ENCODE data around the gene AKR1C2.
"Not testable (repeated sequence)": the region's sequence is repeated elsewhere in the genome, so short reads cannot be mapped to it uniquely, and the experiment has no call there.

Gene AKR1C2

DNA sequence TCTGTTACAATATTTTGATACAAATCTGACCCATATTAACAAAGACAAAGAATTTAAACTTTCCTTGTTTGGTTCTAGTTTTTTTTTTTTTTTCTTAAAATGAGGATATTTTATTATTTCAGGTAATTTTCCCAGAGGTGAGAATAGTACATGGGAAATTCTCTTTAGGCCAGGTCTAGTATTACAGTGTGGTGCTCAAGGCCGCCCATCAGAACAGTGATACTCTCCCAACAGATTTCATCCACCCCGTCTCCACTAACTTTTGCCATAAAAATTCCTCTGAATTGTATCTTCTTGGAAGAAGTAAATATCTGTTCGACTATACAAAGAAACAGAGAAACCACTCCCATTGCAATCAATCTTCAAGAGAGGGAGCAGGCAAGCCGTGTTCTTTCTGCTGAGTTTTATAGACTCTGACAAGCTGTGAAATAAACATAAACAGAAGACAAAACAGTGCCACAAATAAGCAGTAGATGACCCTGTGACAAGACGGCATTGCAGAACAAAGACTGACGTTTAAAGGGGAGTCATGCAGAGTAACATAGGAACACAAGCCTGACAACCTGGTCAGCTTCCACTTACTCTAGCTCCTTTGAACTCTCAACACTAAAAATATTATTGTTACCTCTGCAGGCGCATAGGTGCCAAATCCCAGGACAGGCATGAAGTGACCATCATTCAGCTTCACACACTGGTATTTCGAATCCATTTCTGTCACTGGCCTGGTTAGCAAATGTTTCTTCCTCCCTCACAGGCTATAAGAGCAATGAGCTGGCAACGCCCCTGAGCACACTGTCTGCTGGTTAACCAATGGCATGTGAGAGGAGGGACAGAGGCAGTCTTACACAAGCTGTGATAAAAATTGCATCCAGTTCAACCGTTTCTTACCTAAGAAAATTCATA, at the start of gene AKR1C2:
Gene AKR1C2, minus strand, starts transcription at position 731 of the 903 bp plus-strand sequence. Its CDS starts 22 bp downstream, at position 709.
- DNase-seq, result not testable (repeated sequence)

DNA sequence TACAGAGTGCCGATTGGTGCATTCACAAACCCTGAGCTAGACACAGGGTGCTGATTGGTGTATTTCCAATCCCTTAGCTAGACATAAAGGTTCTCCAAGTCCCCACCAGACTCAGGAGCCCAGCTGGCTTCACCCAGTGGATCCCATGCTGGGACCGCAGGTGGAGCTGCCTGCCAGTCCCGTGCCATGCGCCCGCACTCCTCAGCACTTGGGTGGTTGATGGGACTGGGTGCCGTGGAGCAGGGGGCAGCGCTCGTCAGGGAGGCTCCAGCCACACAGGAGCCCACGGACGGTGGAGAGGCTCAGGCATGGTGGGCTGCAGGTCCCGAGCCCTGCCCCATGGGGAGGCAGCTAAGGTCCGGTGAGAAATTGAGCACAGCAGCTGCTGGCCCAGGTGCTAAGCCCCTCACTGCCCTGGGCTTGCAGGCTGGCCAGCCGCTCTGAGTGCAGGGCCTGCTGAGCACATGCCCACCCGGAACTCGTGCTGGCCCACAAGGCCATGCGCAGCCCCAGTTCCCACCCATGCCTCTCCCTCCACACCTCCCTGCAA, 49.4 kb upstream of the AKR1C2 start:
- DNase-seq, result not testable (repeated sequence)

DNA sequence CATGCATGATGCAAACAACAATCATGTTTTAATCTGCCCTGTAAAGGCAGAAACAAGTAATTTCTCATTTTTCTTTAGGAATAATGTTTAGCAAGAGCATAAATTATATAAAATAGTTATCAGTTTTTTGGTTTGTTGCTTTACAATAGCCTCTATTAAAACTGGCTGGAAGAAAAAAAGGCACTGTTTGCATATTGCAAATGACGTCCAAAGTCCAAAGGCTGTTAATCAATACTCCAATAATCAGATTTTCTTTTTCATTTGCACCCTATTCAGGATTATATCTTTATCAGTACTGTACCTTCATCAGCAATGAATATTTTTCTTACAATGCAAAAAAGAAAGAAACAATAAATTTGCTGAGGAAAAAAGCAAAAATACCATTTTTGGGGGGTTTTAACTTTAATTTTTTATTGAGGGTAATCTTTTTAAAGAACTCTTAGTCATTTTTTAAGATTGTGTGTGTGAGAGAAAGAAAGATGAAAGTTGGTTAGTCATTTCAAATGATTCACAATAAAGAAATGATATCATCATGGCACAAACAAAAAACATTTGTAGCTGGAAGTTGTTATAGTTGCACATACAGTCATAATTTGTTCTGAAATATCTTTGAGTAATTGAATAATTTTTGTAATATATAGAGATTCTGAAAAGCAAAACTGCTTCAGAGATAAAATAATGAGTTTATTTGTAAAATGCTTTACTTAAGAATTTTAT, 44.4 kb upstream of the AKR1C2 start:
- no peak for DNase-seq

DNA sequence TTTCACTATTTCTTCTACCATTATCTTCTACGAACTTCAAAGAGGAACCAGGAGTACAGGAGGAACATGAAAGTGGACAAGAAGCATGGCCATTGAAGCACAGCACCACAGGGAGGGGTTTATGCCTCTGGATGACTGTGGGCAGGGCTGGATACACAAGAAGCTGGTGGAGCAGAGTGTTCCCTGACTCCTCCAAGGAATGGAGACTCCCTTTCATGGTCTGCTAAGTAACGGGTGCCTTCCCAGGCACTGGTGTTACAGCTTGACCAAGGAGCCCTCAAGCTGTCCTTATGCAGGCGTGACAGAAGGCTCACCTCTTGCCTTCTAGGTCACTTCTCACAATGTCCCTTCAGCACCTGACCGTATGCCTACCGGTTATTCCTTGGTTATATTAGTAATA, 43.4 kb upstream of the AKR1C2 start:
- not testable (repeated sequence) for DNase-seq

DNA sequence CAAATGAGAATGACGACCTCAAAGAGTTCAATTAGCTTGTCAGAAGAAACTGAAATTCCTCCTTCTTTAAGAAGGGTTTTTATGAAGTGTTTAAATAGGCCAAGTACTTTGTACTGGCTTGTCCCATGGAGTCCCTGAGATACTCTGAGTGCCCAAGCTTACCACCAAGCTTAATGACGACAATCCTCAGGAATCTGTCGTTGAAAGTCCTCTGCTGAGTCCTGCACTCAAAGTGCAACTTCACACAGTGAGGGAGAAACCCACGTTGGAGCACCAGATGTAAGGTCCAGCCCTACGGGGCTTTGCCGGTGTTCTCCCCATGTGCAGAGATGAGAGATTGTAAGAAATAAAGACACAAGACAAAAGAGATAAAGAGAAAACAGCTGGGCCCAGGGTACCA, 42.8 kb upstream of the AKR1C2 start:
- DNase-seq, result no peak

DNA sequence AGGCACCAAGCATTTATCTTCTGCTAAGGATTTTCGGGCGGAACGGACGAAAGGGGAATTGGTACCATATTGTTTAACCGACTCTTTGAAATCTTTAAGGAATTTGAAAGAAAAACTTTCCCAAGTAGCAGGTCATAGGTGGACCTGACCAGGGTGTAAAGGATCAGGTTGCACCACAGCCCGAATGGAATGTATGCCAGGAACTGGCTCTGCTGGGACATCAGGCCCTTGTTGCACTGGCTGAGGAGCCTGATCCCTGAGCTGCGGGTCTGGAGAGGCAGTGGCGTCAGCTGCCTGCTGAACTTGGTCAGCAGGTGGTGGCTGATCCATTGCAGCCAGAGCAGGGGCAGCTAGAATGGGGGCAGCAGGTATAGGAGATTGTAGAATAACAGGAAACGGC, 41.4 kb upstream of the AKR1C2 start:
- no peak for DNase-seq

DNA sequence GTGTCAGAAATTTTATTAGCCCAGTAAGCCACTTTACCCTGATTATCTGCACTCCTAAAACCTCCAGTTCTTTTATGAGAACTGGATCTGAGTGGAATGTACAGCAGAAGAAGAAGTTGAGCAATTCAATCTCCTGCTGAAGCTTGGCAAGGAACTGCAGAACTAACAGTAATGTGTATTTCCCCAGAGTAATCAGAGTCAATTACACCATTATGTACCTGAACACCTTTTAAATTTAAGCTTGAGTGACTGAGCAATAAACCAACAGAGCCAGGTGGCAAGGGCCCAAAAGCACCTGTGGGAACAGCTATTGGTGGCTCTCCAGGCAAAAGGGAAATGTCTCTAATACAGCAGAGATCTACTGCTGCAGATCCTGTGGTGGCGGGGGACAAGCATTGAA, 40.1 kb upstream of the AKR1C2 start:
- no peak for DNase-seq

DNA sequence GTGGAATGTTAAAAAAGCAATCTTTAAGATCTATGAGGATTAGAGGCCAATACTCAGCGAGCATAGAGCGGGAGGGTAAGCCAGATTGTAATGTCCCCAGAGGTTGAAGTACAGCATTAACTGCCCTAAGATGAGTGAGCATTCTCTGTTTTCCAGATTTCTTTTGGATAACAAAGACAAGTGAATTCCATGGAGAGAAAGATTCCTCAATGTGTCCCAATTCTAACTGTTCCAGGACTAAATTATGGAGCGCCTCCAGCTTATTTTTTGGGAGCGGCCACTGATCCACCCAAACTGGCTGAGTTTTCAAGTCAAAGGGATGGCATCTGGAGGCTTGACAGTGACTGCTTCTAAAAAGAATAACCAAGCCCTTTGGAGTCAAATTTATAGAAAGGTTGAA, 39.3 kb upstream of the AKR1C2 start:
- DNase-seq, result no peak

DNA sequence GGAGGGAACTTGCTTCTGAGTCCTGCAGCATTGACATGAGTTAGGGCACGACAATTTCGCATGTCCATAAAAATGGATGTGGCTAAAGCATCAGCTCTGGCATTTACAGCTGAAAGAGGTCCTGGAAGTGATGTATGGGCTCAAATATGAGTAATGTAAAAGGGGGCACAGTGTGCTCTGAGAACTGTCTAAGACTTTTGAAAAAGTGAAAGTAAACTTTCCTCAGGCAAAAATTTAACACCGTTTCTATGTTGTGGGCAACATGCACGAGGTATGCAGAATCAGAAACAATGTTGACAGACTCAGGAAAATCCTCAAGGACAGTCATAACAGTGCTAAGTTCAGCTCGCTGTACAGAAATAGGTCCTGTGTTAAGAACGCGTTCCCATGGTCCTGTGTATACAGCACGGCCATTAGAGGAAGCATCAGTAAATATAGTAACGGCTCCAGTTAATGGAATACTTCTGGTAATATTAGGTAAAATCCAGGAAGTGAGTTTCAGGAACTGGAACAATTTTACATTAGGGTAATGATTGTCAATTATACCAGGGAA, 37.9 kb upstream of the AKR1C2 start:
- DNase-seq, result no peak

DNA sequence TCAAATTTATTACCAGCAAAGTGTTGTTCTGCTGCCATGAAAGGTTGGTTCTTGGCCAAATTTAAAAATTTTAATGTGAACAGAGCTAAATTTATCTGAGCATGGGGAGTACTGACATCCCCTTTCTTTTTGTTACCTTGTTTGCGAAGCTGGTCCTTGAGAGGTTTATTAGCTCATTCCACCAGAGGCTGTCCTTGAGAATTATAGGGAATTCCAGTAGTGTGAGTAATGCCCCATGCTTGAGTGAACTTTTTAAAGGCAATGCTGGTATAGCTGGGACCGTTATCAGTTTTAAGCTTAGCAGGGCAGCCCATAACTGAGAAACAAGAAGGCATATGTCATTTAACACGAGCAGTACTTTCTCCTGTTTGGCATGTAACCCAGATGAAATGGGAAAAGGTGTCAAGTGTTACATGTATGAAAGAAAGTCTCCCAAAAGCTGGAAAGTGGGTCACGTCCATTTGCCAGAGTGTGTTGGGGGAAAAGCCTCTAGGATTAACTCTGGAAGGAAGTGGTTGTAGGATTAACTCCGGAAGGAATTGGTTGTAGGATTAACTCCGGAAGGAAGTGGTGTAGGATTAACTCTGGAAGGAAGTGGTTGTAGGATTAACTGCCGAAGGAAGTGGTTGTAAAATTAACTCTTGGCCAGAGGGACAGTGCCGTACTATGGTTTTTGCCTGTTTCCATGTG, 37.3 kb upstream of the AKR1C2 start:
- no peak for DNase-seq

DNA sequence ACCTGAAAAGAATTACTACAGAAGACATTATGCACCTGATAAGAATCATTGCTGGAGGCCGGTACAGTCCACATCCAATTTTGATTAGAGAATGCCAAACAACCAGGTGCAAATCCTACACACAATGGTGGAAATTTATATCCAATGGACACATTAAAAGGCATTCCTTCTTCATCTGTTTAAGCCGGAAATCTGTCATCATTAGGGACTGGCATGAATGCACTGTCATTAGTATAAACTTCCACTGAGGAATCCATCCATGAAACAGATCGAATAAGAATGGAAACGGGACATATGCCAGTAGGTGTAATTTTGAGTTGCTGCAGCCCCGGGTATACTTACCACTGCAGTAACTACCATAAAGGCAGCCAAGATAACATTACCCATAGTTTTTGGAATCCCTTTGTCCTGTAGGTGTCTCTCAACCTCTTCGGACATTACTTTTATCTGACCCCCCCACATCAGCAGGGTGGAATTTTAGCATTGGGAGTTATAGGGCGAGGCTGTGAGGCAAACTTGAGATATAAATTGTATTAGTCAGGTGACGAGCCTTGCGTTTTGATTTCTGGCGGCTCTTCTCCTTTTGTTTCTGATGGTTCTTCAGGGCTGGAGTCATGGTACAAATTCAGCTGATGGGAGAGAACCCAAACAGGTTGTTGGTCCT, 36.5 kb upstream of the AKR1C2 start:
- no peak for DNase-seq

DNA sequence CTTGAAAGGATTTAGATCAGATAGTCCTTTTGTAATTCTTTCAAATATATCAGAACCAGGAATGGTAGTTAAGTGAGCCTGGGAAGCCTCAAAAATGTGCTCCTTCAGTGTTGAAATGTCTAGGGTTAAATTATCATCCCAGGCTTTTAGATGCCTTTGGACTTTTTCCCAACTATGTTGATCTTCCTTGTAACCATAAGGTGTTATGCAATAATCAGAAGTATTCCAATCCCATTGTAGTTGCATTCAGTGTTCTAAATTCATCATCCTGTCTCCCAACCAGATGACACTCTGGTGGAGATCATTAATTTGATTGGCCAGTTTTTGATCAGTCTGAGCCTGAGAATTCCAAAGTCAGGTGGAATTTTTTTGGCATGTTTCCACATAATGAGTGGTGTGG, 35.1 kb upstream of the AKR1C2 start:
- DNase-seq, result no peak

DNA sequence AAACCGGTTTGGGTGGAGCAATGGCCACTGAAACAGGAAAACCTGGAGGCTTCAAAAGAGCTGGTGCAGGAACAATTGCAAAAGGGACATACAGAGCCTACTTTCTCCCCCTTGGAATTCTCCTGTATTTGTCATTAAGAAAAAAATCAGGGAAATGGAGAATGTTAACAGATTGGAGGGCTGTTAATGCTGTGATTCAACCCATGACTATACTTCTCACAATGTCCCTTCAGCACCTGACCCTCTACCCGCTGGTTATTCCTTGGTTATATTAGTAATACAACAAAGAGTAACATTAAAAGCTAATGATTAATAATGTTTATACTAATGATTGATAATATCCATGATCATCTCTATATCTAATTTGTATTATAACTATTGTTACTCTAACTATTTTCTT, 34.4 kb upstream of the AKR1C2 start:
- DNase-seq, result no peak

DNA sequence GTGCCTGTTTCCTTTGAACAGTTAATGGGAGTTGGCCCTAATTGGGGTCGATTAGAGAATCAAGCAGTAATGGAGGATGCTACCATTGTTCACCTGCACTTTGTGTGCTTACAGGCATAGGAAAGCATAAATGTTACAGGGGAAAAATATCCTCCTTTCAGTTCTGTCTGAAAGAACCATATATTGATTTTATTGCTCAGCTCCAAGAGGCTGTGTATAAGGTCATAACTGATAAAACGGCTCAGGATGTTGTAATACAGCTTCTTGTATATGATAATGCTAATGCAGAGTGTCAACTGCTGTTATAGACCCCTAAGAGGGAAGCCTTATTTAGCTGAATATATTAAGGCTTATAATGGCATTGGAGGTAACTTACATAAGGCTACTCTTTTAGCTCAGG, 32.9 kb upstream of the AKR1C2 start:
- DNase-seq, result no peak

DNA sequence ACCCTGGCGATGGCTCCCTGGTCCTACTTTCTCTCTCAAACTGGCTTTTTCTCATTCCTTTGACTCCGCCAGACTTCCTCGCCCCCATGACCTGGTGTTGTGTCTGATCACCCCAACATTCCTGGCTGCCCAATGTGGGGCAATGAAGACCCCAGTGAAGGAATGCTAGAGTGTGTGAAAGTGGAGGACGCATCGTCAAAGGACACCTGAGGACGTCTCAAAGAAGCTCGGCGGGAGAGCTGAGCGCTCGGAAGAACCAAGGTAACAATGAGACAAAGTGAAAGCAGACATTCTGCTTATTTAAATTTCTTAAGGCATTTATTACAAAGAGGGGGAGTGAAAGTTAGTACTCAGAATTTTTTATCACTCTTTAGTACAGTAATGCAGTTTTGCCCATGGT, 31.7 kb upstream of the AKR1C2 start:
- no peak for DNase-seq

DNA sequence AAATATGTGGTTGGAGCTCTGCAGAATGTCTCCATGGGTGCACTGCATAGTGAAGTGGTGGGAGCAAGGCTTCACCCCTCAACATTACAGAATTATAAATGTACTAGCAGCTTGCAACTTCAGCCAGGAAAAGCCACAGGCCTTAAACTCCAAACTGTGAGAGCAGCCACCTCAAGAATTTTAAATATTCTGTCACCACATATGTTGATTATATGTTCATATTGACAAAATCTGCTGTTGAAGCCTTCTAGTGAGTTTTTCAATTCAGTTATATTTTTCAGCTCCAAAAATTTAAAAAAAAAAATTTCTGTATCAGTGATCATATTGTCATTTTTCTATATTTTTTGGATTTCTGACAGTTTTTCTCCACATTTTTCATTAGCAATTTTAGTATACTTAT, 30.9 kb upstream of the AKR1C2 start:
- DNase-seq, result no peak

DNA sequence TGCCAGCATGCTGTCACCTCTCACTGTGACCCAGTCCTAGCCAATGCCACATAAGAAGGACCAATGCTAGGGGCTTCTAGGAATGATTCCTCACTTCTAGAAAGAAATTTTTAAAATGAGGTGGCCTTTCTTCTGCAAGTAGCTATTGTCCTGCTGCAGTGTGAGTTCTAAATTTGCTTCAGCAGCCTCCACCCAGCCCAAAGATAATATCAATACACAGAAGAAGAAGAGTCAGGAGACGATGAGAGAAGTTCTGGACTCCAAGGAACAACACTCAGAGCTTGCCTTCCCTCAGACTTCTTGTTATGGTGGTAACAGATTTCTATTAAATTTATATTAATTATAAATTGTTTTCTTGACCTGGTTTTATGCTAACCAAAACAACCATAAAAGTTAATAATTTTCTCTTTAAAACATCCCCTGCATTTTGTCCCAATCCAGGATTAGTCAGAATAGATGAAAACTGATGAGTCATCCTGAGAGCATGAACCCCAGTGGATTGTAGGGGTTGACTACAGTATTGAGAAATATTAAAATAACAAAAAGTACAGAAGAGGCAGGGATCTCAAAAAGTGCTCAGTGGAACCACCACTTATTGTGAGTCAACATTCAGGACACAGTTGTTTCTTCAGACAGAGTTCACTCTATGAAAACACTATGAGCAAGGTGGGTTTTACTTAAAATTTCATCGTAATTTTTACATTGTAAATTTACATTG, 29.6 kb upstream of the AKR1C2 start:
- no peak for DNase-seq

DNA sequence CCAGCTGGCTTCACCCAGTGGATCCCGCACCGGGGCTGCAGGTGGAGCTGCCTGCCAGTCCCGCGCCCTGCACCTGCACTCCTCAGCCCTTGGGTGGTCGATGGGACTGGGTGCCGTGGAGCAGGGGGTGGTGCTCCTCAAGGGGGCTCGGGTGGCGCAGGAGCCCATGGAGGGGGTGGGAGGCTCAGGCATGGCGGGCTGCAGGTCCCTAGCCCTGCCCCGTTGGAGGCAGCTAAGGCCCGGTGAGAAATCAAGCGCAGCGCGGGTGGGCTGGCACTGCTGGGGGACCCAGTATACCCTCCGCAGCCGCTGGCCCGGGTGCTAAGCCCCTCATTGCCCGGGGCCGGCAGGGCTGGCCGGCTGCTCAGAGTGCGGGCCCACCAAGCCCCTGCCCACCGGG, 28.8 kb upstream of the AKR1C2 start:
- not testable (repeated sequence) for DNase-seq

DNA sequence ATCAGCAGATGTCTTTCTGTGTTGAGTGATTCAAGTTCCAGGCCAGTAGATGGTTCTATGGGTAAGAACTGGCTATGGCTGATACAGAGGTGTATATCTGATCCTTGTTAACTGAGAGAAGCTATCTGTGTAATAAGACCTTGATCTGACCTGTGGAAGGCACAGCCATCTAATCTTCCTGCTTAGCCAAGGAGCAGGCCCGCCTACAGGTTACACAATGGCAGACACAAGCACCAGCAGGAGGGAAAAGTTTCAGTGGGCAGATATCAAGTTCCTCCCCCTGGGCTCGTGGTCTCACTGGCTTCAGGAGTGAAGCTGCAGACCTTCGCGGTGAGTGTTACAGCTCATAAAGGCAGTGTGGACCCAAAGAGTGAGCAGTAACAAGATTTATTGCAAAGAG, 27.9 kb upstream of the AKR1C2 start:
- not testable (repeated sequence) for DNase-seq

DNA sequence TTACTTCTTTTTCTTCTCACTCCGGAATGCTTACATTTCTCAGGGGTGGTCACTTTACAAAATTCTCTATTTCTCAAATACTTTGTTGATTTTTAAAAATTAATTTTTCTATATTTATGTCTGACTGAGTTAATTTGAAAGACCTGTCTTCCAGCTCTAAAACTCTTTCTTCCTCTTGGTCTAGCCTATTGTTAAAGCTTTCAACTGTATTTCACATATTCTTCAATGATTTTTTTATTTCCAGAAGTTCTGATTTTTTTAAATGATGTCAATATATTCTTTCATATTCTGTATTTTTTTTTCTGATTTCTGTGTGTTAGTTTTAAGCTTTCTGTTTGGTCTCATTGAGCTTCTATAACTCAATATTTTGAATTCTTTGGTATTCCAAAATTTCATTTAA, 27.3 kb upstream of the AKR1C2 start:
- DNase-seq, result no peak

DNA sequence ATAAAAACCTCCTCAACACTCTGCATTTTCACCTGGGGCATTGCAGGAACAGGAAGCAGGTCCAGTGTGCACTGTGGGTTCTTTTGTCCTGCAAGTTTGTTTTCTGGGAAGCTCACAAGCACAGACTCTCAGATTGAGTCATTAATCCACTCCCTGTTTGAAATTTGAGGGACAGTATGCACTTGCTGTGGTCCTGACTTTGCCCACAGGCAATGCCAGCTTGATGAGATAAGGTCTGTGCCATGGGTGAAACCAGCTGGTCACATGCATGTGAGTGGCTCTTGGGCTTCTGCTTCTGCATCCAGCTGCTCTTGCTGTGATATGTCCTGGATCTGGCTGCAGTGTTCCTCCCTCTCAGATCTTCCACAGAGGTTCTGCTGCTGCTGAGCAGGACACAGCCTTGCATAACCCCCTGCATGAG, 21.8 kb upstream of the AKR1C2 start:
- not testable (repeated sequence) for DNase-seq
